HepG2 (cell line): ENCODE results near the gene LINGO3. TPM values are rescaled to one million over a fixed set of nuclear protein-coding genes. Genes with fewer than 3 reads are reported as not detected.

Source experiments
- ATAC-seq: fragments of 200-7000 bp; cut with Tn5 transposase; 3 replicates; pipeline ENCODE4 v1.9.1; 2020; ENCODE audit warnings: mild to moderate bottlenecking, moderate library complexity
- BruUV-seq: library from RNA; stranded (reverse); fragments of 400-500 nt; replicated peaks from 2 replicates; lab custom pipeline; 2021; lab: Mats Ljungman, UMichigan
- CTCF ChIA-PET: fragments of 300-600 bp; formaldehyde crosslinking; extraction: SDS; loops from one replicate; lab custom pipeline; 2021; ENCODE audit warnings: low total read pairs, inconsistent platforms, low intra/inter-chr PET ratio; lab: Yijun Ruan, JAX
- POLR2A ChIA-PET: fragments of 350-600 bp; sonication (Branson Sonifier 250); formaldehyde crosslinking; loops from one replicate; lab custom pipeline; 2020; ENCODE audit warnings: antibody characterized with exemption, inconsistent platforms; lab: Yijun Ruan, JAX
- DNase-seq: peaks from one replicate; pipeline ENCODE4 v3.0.0-alpha.2; 2015; ENCODE audit warnings: low spot score
- FAIRE-seq: peaks from 3 replicates; lab custom pipeline; 2011; peaks lifted over from hg19 to GRCh38; lab: Jason Lieb, UNC
- H2AFZ ChIP-seq: one replicate; pipeline ENCODE4 v1.6.1; 2011; ENCODE audit warnings: low read length, inconsistent platforms
- H3K27ac ChIP-seq: fragments of 300-600 bp; 3 replicates; pipeline ENCODE4 v1.8.0; 2011; ENCODE audit warnings: mixed run types, mild to moderate bottlenecking, mixed read lengths, low read length, inconsistent platforms; ENCODE audit not compliant: insufficient read depth; ENCODE audit errors: extremely low read length
- H3K27me3 ChIP-seq, 2 experiments: fragments of 200-600 bp in 1 of 2; 2 replicates in 1 of 2; 3 replicates in 1 of 2; pipeline versions ENCODE4 v1.6.0 to v1.8.0; 2011; ENCODE audit warnings: low read length in 2 of 2, mild to moderate bottlenecking in 2 of 2, moderate library complexity in 2 of 2, inconsistent platforms in 1 of 2; ENCODE audit not compliant: insufficient read depth in 2 of 2, control insufficient read depth in 1 of 2
- H3K36me3 ChIP-seq, 2 experiments: fragments of 200-600 bp in 1 of 2; replicated peaks in 1 of 2; 2 replicates in 1 of 2; 3 replicates in 1 of 2; pipeline versions ENCODE4 v1.5.1 to v1.8.0; 2011; ENCODE audit warnings: low read length in 2 of 2, inconsistent platforms in 1 of 2; ENCODE audit not compliant: insufficient read depth in 2 of 2, control insufficient read depth in 1 of 2
- H3K4me1 ChIP-seq: 2 replicates; pipeline ENCODE4 v1.5.1; 2012; ENCODE audit warnings: low read length, inconsistent platforms; ENCODE audit not compliant: insufficient read depth
- H3K4me2 ChIP-seq: 2 replicates; pipeline ENCODE4 v1.6.0; 2011; ENCODE audit warnings: low read depth, low read length, inconsistent platforms
- H3K4me3 ChIP-seq, 3 experiments: fragments of 200-600 bp in 1 of 3; sonication (generic), shearing (Covaris generic) in 1 of 3; replicated peaks in 1 of 3; 2 replicates each; pipeline ENCODE4 v1.5.1; 2011 to 2016; ENCODE audit warnings: low read length in 3 of 3, inconsistent platforms in 2 of 3, low read depth in 2 of 3, mild to moderate bottlenecking in 2 of 3, control low read depth in 1 of 3, mixed read lengths in 1 of 3; ENCODE audit not compliant: insufficient read depth in 1 of 3
- H3K79me2 ChIP-seq: one replicate; pipeline ENCODE4 v1.6.1; 2011; ENCODE audit warnings: low read length, inconsistent platforms; ENCODE audit not compliant: insufficient read depth
- H3K9ac ChIP-seq: 2 replicates; pipeline ENCODE4 v1.6.0; 2011; ENCODE audit warnings: mild to moderate bottlenecking, low read depth, low read length, inconsistent platforms; ENCODE audit not compliant: insufficient read depth
- H3K9me3 ChIP-seq: 2 replicates; pipeline ENCODE4 v1.5.1; 2012; ENCODE audit warnings: mild to moderate bottlenecking, low read length
- H4K20me1 ChIP-seq: 2 replicates; pipeline ENCODE4 v1.6.0; 2011; ENCODE audit warnings: inconsistent platforms, mild to moderate bottlenecking, low read length, moderate library complexity; ENCODE audit not compliant: insufficient read depth
- ARID2 ChIP-seq: sonication (generic); formaldehyde crosslinking; IDR thresholded peaks from 2 replicates; pipeline ENCODE4 v1.8.1; 2022; ENCODE audit warnings: mild to moderate bottlenecking, missing genetic modification reagents, borderline replicate concordance
- CREB1 ChIP-seq, 2 experiments: fragments of 450-650 bp in 1 of 2; IDR thresholded peaks; 2 replicates each; pipeline ENCODE4 v1.6.1; 2016 to 2017; ENCODE audit warnings: control low read depth in 1 of 2, mild to moderate bottlenecking in 1 of 2, missing compliant biosample characterization in 1 of 2, missing genetic modification characterization in 1 of 2
- NFIC ChIP-seq: IDR thresholded peaks from 2 replicates; pipeline ENCODE4 v1.6.1; 2012; ENCODE audit warnings: mild to moderate bottlenecking, low read length, inconsistent platforms
- SETDB1 ChIP-seq: sonication (generic); formaldehyde crosslinking; IDR thresholded peaks from 2 replicates; pipeline ENCODE4 v1.5.1; 2020; ENCODE audit warnings: missing genetic modification reagents, mild to moderate bottlenecking, borderline replicate concordance
- ZC3H4 ChIP-seq: sonication (generic); formaldehyde crosslinking; IDR thresholded peaks from 2 replicates; pipeline ENCODE4 v1.4.0; 2020; ENCODE audit warnings: missing genetic modification reagents, borderline replicate concordance
- ZFP37 ChIP-seq: sonication (generic); formaldehyde crosslinking; IDR thresholded peaks from 2 replicates; pipeline ENCODE4 v1.4.0; 2020; ENCODE audit warnings: missing genetic modification reagents, borderline replicate concordance
- ZNF543 ChIP-seq: sonication (generic); formaldehyde crosslinking; IDR thresholded peaks from 2 replicates; pipeline ENCODE4 v1.4.0; 2020; ENCODE audit warnings: mild to moderate bottlenecking, missing genetic modification reagents
- ZNF557 ChIP-seq: sonication (generic); formaldehyde crosslinking; IDR thresholded peaks from 2 replicates; pipeline ENCODE4 v1.4.0; 2020; ENCODE audit warnings: missing genetic modification reagents
- ZNF569 ChIP-seq: sonication (generic); formaldehyde crosslinking; IDR thresholded peaks from 2 replicates; pipeline ENCODE4 v1.5.0; 2020; ENCODE audit warnings: mild to moderate bottlenecking, missing genetic modification reagents, moderate library complexity, borderline replicate concordance
- WGBS: methylation state at CpG from one replicate; pipeline ENCODE4 v1.1.6; 2017; ENCODE audit warnings: low lambda C conversion rate; 5-methylcytosine and 5-hydroxymethylcytosine counted together
- in situ Hi-C: cut with HindIII; loops from 2 replicates; pipeline ENCODE4 v1.10.0; 2017; ENCODE audit warnings: low pct_unique_long_range_greater_than_20kb; ENCODE audit not compliant: extremely low pct_ligation_motif_present
- intact Hi-C: fragments of 100-400 bp; cut with micrococcal nuclease; formaldehyde crosslinking; loops from one replicate; pipeline ENCODE4 v1.10.0; 2022; ENCODE audit not compliant: unreplicated experiment
- polyA plus RNA-seq, 8 experiments: library from polyadenylated mRNA; depleted of rRNA in 3 of 8; stranded (reverse) in 7 of 8; unstranded in 1 of 8; fragments of >200 nt; fragmentation: Illumina TruSeq in 4 of 8; extraction: Trizol in 4 of 8; gene quantifications; 2 replicates each; pipeline versions ENCODE4 v1.2.1 to v1.2.3, GENCODE V29; 2011 to 2016; ENCODE audit warnings: low read depth in 4 of 8, missing spikeins in 1 of 8, mixed read lengths in 1 of 8; ENCODE audit not compliant: insufficient read depth in 1 of 8
- total RNA-seq, 5 experiments: library from RNA; depleted of rRNA; stranded (reverse); fragments of >200 nt; fragmentation: Illumina TruSeq; extraction: Trizol; gene quantifications; 2 replicates each; pipeline ENCODE4 v1.2.3, GENCODE V29; 2016; ENCODE audit warnings: low read depth in 1 of 5
- TF ChIP-seq, protein P1 (sequence below): IDR thresholded peaks from 2 replicates; pipeline ENCODE4 v1.6.1; 2016; ENCODE audit warnings: missing compliant biosample characterization, missing genetic modification reagents, borderline replicate concordance
- TF ChIP-seq, protein P2 (sequence below): IDR thresholded peaks from 2 replicates; pipeline ENCODE4 v1.6.1; 2016; ENCODE audit warnings: mild to moderate bottlenecking, missing biosample characterization, missing genetic modification reagents
- TF ChIP-seq, protein P3 (sequence below): sonication (generic); formaldehyde crosslinking; IDR thresholded peaks from 2 replicates; pipeline ENCODE4 v1.5.0; 2020; ENCODE audit warnings: mild to moderate bottlenecking, missing genetic modification reagents

The LINGO3 gene
- total and polyA plus RNA-seq, 2 of the 13 experiments (the other 11 are each of a cell fraction or from before 2014, with no cell fraction given): not detected

DNA sequence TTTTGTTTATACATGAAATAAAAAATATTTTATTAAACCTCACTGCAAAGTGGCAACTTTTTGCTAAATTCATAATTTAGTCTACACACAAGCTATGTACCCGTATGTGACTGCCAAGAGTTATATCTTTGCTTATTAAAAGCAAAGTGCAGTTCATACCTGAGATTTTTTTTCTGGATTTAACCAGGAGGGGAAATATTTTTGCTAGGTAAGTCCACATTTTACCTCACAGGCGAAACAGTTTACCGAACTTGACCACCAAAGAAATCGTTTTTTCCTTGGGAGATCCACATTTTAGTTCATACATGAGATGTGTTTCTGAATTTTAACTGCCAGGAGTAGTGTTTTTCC is 39.5 kb downstream of the LINGO3 start:
- ChIA-PET POLR2A (interaction anchor here (0.9 to 2.8 kb wide), 6 partner anchors 10 to 124 kb away, joined by 3 to 9 read pairs (median 6); no protein-coding TSS in a partner anchor), CTCF (no interaction called here)
- H3K27me3 ChIP-seq: no peaks in the 10 kb centered on the region; a peak in 1 of 5 replicates
- peaks cover 39% of the 10 kb centered on the region for H4K20me1 ChIP-seq
- BruUV-seq: no TSS peak
- H3K4me2 ChIP-seq: peak overlapping the region; percentile 99
- peak overlapping the region; percentile 57 for H3K27ac ChIP-seq
- FAIRE-seq: no peak
- no peak for DNase-seq
- TF ChIP-seq NFIC (peak; percentile 12; the same call in 1 of the 2 replicates), ZNF543 (CRISPR knock-in tag) (0 out of 2 replicates have a peak, but pooled peaks have one; percentile 25), CREB1 (IDR thresholded peaks at IDR 0.05) (no peak), CREB1 (CRISPR knock-in tag; IDR thresholded peaks at IDR 0.05) (no peak)
- TF ChIP-seq, protein P1, sequence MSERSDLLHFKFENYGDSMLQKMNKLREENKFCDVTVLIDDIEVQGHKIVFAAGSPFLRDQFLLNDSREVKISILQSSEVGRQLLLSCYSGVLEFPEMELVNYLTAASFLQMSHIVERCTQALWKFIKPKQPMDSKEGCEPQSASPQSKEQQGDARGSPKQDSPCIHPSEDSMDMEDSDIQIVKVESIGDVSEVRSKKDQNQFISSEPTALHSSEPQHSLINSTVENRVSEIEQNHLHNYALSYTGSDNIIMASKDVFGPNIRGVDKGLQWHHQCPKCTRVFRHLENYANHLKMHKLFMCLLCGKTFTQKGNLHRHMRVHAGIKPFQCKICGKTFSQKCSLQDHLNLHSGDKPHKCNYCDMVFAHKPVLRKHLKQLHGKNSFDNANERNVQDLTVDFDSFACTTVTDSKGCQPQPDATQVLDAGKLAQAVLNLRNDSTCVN: no peak
- TF ChIP-seq, all 625 proteins: peak for 2
- intact Hi-C loops (no loop called here), in situ Hi-C loops (no loop called here)
- H2AFZ ChIP-seq: peak overlapping the region; percentile 63
- H3K9me3 ChIP-seq: no peaks in the 10 kb centered on the region
- peak overlapping the region; percentile 78 for H3K9ac ChIP-seq
- H3K4me3 ChIP-seq: peak overlapping the region; percentile 85 to 99 (median 96)
- H3K4me1 ChIP-seq: peaks cover 66% of the 10 kb centered on the region
- peaks cover 3 to 17% of the 10 kb centered on the region in 2 experiments; a peak in 4 of 5 replicates for H3K36me3 ChIP-seq
- H3K79me2 ChIP-seq: peaks cover 32% of the 10 kb centered on the region
- 4% methylated on average over 4 of the region's 4 CpGs for WGBS
- ATAC-seq: no peak

DNA sequence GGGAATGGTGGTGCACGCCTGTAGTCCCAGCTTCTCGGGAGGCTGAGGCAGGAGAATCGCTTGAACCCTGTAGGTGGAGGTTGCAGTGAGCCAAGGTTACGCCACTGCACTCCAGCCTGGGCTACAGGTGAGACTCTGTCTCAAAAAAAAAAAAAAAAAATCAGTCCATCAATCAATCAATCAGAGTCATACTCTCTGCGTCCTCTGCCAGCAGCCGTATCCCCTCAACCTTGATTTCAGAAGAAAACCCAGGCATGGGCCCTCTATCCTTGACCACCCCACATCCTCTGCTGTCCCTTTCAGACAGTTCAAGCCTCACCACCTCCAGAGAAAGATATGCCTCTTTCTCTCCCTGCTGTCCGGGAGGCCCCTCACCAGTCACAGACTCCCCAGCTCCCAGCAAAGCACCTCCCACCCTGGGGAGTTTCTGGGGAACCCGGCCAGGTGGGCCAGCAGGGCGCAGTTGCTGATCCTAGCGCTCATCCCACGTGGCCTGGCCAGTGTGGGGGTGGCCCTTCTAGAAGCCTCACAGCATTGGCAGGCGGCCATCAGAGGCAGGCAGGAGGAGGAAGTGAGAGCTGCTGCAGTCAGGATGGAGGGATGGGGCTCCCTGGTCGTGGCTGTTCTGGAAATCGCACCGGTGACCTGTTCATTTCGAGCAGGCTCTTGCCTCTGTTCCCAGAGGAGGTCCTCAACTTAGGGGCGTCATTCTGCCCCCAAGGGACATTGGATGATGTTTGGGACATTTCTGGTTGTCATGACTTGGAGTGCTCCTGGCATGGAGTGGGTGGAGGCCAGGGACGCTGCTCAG is 41.6 kb downstream of the LINGO3 start:
- ChIA-PET POLR2A (interaction anchor here (0.9 to 2.8 kb wide), 10 partner anchors 8 to 130 kb away, joined by 3 to 8 read pairs (median 4); partner anchors contain the start of gene PLEKHJ1), CTCF (no interaction called here)
- Histone ChIP-seq H3K9ac (peak overlapping the region; percentile 2; the same call in 1 of the 2 replicates), H3K4me2 (peak overlapping the region; percentile 99), H2AFZ (no peak overlapping the region), H3K4me3 (peak overlapping the region; percentile 14 to 96 (median 42)), H4K20me1 (peaks cover 18% of the 10 kb centered on the region), H3K4me1 (peaks cover 60% of the 10 kb centered on the region), H3K36me3 (peaks cover 0 to 2% of the 10 kb centered on the region in 2 experiments; a peak in 2 of 5 replicates), H3K9me3 (no peaks in the 10 kb centered on the region), H3K27me3 (no peaks in the 10 kb centered on the region; a peak in 1 of 5 replicates), H3K27ac (peak overlapping the region; percentile 42), H3K79me2 (peaks cover 26% of the 10 kb centered on the region)
- ATAC-seq: peak; percentile 43
- intact Hi-C loops (no loop called here), in situ Hi-C loops (no loop called here)
- no TSS peak for BruUV-seq
- peak; percentile 58 for DNase-seq
- 42% methylated on average over 12 of the region's 18 CpGs for WGBS
- no peak for FAIRE-seq
- TF ChIP-seq, protein P2, sequence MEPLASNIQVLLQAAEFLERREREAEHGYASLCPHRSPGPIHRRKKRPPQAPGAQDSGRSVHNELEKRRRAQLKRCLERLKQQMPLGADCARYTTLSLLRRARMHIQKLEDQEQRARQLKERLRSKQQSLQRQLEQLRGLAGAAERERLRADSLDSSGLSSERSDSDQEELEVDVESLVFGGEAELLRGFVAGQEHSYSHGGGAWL: peak; percentile 79; the same call in 1 of the 2 replicates
- TF ChIP-seq SETDB1 (CRISPR knock-in tag) (no peak), ZNF557 (CRISPR knock-in tag) (no peak), ZNF569 (CRISPR knock-in tag) (no peak), ZFP37 (CRISPR knock-in tag) (no peak), ARID2 (CRISPR knock-in tag) (no peak), ZC3H4 (CRISPR knock-in tag) (no peak)
- TF ChIP-seq, protein P3, sequence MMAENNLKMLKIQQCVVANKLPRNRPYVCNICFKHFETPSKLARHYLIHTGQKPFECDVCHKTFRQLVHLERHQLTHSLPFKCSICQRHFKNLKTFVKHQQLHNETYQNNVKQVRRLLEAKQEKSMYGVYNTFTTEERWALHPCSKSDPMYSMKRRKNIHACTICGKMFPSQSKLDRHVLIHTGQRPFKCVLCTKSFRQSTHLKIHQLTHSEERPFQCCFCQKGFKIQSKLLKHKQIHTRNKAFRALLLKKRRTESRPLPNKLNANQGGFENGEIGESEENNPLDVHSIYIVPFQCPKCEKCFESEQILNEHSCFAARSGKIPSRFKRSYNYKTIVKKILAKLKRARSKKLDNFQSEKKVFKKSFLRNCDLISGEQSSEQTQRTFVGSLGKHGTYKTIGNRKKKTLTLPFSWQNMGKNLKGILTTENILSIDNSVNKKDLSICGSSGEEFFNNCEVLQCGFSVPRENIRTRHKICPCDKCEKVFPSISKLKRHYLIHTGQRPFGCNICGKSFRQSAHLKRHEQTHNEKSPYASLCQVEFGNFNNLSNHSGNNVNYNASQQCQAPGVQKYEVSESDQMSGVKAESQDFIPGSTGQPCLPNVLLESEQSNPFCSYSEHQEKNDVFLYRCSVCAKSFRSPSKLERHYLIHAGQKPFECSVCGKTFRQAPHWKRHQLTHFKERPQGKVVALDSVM (CRISPR knock-in tag): peak; percentile 43; the same call in 1 of the 2 replicates
